ENCODE results near the gene GTPBP2. TPM values are rescaled to one million over a fixed set of nuclear protein-coding genes. Genes with fewer than 3 reads are reported as not detected.

Gene GTPBP2
- total and polyA plus RNA-seq, 2 of the 13 experiments (the other 11 are each of a cell fraction or from before 2014, with no cell fraction given), result 26.9 to 88.2 TPM

GRCh38 chr6:43629505-43630300 is 639 bp upstream of the GTPBP2 start (continued):
- TF ChIP-seq ZNF589 (CRISPR knock-in tag; conservative IDR thresholded peaks at IDR 0.05) (no peak; the same call in 1 of the 2 replicates), FOXO1 (CRISPR knock-in tag; IDR thresholded peaks at IDR 0.05) (0 out of 2 replicates have a peak, but pooled peaks have one; percentile 0), SRSF1 (optimal IDR thresholded peaks at IDR 0.05; ENCODE audit: low read depth, low read length) (no peak), TEAD2 (CRISPR knock-in tag; IDR thresholded peaks at IDR 0.05) (peak; percentile 17; the same call in 1 of the 2 replicates), ZNF766 (CRISPR knock-in tag; IDR thresholded peaks at IDR 0.05; ENCODE audit: borderline replicate concordance) (no peak), TCF7 (IDR thresholded peaks at IDR 0.05; ENCODE audit: low read depth) (0 out of 2 replicates have a peak, but pooled peaks have one; percentile 7), SP140L (CRISPR knock-in tag; IDR thresholded peaks at IDR 0.05; ENCODE audit: borderline replicate concordance) (no peak), HNRNPUL1 (IDR thresholded peaks at IDR 0.05; ENCODE audit: low read depth, low read length) (no peak), FOXK2 (IDR thresholded peaks at IDR 0.05) (peak; percentile 50), SNAPC2 (CRISPR knock-in tag; IDR thresholded peaks at IDR 0.05) (no peak), SP1 (IDR thresholded peaks at IDR 0.05) (no peak), SP1 (CRISPR knock-in tag; IDR thresholded peaks at IDR 0.05) (peak; percentile 71; the same call in 1 of the 2 replicates), ZNF20 (CRISPR knock-in tag; IDR thresholded peaks at IDR 0.05) (peak; percentile 40; the same call in 1 of the 2 replicates), GFI1 (CRISPR knock-in tag; IDR thresholded peaks at IDR 0.05; ENCODE audit: borderline replicate concordance) (no peak), TSC22D2 (CRISPR knock-in tag; IDR thresholded peaks at IDR 0.05; ENCODE audit: borderline replicate concordance) (0 out of 2 replicates have a peak, but pooled peaks have one; percentile 13), ZNF75D (CRISPR knock-in tag; IDR thresholded peaks at IDR 0.05; ENCODE audit: borderline replicate concordance) (no peak), ZNF432 (CRISPR knock-in tag; IDR thresholded peaks at IDR 0.05; ENCODE audit: borderline replicate concordance) (no peak), ZNF841 (CRISPR knock-in tag; IDR thresholded peaks at IDR 0.05; ENCODE audit: borderline replicate concordance) (no peak), PCBP2 (optimal IDR thresholded peaks at IDR 0.05; ENCODE audit: low read depth, low read length, poor library complexity, severe bottlenecking) (no peak), MEIS2 (CRISPR knock-in tag; IDR thresholded peaks at IDR 0.05) (0 out of 2 replicates have a peak, but pooled peaks have one; percentile 49), HBP1 (CRISPR knock-in tag; IDR thresholded peaks at IDR 0.05; ENCODE audit: low read depth) (0 out of 2 replicates have a peak, but pooled peaks have one; percentile 28), ZNF615 (CRISPR knock-in tag; IDR thresholded peaks at IDR 0.05; ENCODE audit: borderline replicate concordance) (no peak)
- TF ChIP-seq, protein P1, sequence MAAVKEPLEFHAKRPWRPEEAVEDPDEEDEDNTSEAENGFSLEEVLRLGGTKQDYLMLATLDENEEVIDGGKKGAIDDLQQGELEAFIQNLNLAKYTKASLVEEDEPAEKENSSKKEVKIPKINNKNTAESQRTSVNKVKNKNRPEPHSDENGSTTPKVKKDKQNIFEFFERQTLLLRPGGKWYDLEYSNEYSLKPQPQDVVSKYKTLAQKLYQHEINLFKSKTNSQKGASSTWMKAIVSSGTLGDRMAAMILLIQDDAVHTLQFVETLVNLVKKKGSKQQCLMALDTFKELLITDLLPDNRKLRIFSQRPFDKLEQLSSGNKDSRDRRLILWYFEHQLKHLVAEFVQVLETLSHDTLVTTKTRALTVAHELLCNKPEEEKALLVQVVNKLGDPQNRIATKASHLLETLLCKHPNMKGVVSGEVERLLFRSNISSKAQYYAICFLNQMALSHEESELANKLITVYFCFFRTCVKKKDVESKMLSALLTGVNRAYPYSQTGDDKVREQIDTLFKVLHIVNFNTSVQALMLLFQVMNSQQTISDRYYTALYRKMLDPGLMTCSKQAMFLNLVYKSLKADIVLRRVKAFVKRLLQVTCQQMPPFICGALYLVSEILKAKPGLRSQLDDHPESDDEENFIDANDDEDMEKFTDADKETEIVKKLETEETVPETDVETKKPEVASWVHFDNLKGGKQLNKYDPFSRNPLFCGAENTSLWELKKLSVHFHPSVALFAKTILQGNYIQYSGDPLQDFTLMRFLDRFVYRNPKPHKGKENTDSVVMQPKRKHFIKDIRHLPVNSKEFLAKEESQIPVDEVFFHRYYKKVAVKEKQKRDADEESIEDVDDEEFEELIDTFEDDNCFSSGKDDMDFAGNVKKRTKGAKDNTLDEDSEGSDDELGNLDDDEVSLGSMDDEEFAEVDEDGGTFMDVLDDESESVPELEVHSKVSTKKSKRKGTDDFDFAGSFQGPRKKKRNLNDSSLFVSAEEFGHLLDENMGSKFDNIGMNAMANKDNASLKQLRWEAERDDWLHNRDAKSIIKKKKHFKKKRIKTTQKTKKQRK (IDR thresholded peaks at IDR 0.05; ENCODE audit: low read length), result no peak
- TF ChIP-seq, protein P2, sequence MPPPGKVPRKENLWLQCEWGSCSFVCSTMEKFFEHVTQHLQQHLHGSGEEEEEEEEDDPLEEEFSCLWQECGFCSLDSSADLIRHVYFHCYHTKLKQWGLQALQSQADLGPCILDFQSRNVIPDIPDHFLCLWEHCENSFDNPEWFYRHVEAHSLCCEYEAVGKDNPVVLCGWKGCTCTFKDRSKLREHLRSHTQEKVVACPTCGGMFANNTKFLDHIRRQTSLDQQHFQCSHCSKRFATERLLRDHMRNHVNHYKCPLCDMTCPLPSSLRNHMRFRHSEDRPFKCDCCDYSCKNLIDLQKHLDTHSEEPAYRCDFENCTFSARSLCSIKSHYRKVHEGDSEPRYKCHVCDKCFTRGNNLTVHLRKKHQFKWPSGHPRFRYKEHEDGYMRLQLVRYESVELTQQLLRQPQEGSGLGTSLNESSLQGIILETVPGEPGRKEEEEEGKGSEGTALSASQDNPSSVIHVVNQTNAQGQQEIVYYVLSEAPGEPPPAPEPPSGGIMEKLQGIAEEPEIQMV (CRISPR knock-in tag; IDR thresholded peaks at IDR 0.05; ENCODE audit: low read depth), result no peak
